SU-DHL-6 (cell line): Measurements from ENCODE around the gene FCHSD2.

Experiments used
- EZH2phosphoT487 ChIP-seq: fragments of 200-600 bp; sonication (generic), shearing (Covaris generic); conservative IDR thresholded peaks from 2 replicates; pipeline ENCODE4 v1.6.1; 2018; ENCODE audit warnings: mild to moderate bottlenecking, antibody characterized with exemption, low read length, moderate library complexity, mixed read lengths
- TF ChIP-seq, protein P1 (sequence below): fragments of 200-600 bp; sonication (generic); IDR thresholded peaks from one replicate; pipeline ENCODE4 v1.5.1; 2017; ENCODE audit warnings: antibody characterized with exemption, mild to moderate bottlenecking, low read length, moderate library complexity; ENCODE audit not compliant: insufficient read depth, poor library complexity, severe bottlenecking

DNA sequence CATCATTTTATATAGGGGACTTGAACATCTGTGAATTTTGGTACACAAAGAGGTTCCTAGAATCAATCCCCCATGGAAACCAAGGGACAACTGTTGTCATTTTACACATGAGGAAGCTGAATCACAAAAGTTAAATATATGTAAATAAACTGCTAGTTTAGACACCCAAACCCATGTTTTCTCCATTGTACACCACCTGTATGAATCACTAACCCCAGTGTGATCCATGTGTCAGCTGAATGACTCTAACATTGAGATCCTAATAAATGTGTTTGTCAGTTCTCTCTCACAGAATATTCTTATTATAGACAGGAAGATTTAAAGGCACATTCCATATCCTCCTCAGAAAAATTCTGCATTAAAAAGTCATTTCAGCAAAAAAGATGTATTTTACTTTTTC, 244.6 kb downstream of the FCHSD2 start:
- TF ChIP-seq, protein P1, sequence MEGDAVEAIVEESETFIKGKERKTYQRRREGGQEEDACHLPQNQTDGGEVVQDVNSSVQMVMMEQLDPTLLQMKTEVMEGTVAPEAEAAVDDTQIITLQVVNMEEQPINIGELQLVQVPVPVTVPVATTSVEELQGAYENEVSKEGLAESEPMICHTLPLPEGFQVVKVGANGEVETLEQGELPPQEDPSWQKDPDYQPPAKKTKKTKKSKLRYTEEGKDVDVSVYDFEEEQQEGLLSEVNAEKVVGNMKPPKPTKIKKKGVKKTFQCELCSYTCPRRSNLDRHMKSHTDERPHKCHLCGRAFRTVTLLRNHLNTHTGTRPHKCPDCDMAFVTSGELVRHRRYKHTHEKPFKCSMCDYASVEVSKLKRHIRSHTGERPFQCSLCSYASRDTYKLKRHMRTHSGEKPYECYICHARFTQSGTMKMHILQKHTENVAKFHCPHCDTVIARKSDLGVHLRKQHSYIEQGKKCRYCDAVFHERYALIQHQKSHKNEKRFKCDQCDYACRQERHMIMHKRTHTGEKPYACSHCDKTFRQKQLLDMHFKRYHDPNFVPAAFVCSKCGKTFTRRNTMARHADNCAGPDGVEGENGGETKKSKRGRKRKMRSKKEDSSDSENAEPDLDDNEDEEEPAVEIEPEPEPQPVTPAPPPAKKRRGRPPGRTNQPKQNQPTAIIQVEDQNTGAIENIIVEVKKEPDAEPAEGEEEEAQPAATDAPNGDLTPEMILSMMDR: no peak
- TF ChIP-seq EZH2phosphoT487: no peak
